ENCODE measurements around the gene LRIG2.

- TF ChIP-seq TAF1 (conservative IDR thresholded peaks at IDR 0.05) (no peak), CTCF (IDR thresholded peaks at IDR 0.05; ENCODE audit: low read depth, low read length, missing input control) (no peak), YY1 (IDR thresholded peaks at IDR 0.05) (no peak)
Observed at GRCh38 chr1:113156368-113156767, 83.4 kb downstream of the LRIG2 start.
